DND-41 (cell line): ENCODE data around the gene ARL8A.

Experiments
- EZH2 ChIP-seq: IDR thresholded peaks from 3 replicates; pipeline ENCODE4 v1.6.1; 2012; ENCODE audit warnings: borderline replicate concordance, low read depth, mild to moderate bottlenecking, moderate library complexity, low read length, inconsistent platforms; ENCODE audit not compliant: severe bottlenecking
- TF ChIP-seq, protein P1 (sequence below): IDR thresholded peaks from 2 replicates; pipeline ENCODE4 v1.5.1; 2012; ENCODE audit warnings: borderline replicate concordance, low read length, moderate library complexity, mild to moderate bottlenecking; ENCODE audit not compliant: poor library complexity, severe bottlenecking; ENCODE audit errors: extremely low read depth

DNA sequence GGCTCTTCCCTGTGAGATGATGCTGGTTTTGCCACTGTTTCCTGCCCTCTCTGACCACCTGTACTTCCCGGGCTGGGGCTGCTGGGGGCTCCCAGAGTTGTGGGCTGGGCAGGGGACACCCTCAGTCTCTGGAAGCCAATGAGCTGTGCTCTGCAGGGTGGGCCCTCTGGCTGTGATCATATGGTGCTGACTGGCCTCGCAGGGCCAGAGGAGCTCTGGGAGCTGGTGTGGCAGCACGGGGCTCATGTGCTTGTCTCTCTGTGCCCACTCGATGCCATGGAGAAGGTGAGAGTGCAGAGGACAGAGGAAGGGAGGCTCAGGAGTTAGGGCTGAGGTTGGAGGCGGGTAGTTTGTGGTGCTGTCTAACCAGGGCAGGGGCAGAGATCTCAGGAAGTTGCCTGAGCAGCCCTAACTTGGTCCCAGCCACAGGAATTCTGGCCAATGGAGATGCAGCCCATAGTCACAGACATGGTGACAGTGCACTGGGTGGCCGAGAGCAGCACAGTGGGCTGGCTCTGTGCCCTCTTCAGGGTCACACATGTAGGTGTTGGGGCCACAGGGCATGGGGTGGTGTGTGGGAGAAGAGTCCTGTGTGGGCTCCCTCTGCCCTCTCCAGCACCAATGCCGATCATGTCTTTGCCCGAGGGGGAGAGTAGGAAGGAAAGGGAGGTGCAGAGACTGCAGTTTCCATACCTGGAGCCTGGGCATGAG is 43.3 kb upstream of the ARL8A start:
- no peak for TF ChIP-seq EZH2
- TF ChIP-seq, protein P1, sequence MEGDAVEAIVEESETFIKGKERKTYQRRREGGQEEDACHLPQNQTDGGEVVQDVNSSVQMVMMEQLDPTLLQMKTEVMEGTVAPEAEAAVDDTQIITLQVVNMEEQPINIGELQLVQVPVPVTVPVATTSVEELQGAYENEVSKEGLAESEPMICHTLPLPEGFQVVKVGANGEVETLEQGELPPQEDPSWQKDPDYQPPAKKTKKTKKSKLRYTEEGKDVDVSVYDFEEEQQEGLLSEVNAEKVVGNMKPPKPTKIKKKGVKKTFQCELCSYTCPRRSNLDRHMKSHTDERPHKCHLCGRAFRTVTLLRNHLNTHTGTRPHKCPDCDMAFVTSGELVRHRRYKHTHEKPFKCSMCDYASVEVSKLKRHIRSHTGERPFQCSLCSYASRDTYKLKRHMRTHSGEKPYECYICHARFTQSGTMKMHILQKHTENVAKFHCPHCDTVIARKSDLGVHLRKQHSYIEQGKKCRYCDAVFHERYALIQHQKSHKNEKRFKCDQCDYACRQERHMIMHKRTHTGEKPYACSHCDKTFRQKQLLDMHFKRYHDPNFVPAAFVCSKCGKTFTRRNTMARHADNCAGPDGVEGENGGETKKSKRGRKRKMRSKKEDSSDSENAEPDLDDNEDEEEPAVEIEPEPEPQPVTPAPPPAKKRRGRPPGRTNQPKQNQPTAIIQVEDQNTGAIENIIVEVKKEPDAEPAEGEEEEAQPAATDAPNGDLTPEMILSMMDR = no peak
